GM23338 (cell line): Measurements from ENCODE around the gene ZNF236. TPM values are rescaled to one million over a fixed set of nuclear protein-coding genes. Genes with fewer than 3 reads are reported as not detected.

Source experiments
- ATAC-seq: fragments of 200-7000 bp; cut with Tn5 transposase; 3 replicates; pipeline ENCODE4 v1.9.1; 2020
- DNase-seq: peaks from one replicate; pipeline ENCODE4 v3.0.0-alpha.2; 2015; ENCODE audit warnings: low spot score
- H2AFZ ChIP-seq: fragments of 200-600 bp; sonication (generic); 2 replicates; pipeline ENCODE4 v1.8.0; 2016; ENCODE audit warnings: antibody characterized with exemption, mild to moderate bottlenecking, moderate library complexity
- H3F3A ChIP-seq: fragments of 200-600 bp; sonication (generic); replicated peaks from 2 replicates; pipeline ENCODE4 v1.8.0; 2017; ENCODE audit warnings: antibody characterized with exemption, mixed run types, low read depth
- H3K27ac ChIP-seq: fragments of 200-600 bp; sonication (generic); 2 replicates; pipeline ENCODE4 v1.6.1; 2016; ENCODE audit warnings: low read depth
- H3K27me3 ChIP-seq: fragments of 200-600 bp; sonication (generic); 2 replicates; pipeline ENCODE4 v1.8.0; 2016; ENCODE audit warnings: mild to moderate bottlenecking, mixed run types, moderate library complexity; ENCODE audit not compliant: insufficient read depth
- H3K36me3 ChIP-seq: fragments of 200-600 bp; sonication (generic); 2 replicates; pipeline ENCODE4 v1.8.0; 2016; ENCODE audit warnings: mild to moderate bottlenecking; ENCODE audit not compliant: insufficient read depth
- H3K4me1 ChIP-seq: fragments of 200-600 bp; sonication (generic); 2 replicates; pipeline ENCODE4 v1.8.0; 2016; ENCODE audit warnings: mild to moderate bottlenecking, moderate library complexity; ENCODE audit not compliant: insufficient read depth
- H3K4me2 ChIP-seq: fragments of 200-600 bp; sonication (generic); 2 replicates; pipeline ENCODE4 v1.7.1; 2017; ENCODE audit warnings: mixed run types
- H3K4me3 ChIP-seq: fragments of 200-600 bp; sonication (generic); 2 replicates; pipeline ENCODE4 v1.6.1; 2016; ENCODE audit warnings: mixed run types
- H3K79me2 ChIP-seq: fragments of 200-600 bp; sonication (generic); replicated peaks from 2 replicates; pipeline ENCODE4 v1.8.0; 2017; ENCODE audit warnings: mild to moderate bottlenecking; ENCODE audit not compliant: insufficient read depth
- H3K9me2 ChIP-seq: fragments of 200-600 bp; sonication (generic); 2 replicates; pipeline ENCODE4 v1.8.0; 2017; ENCODE audit not compliant: insufficient read depth
- H4K20me1 ChIP-seq: fragments of 200-600 bp; sonication (generic); replicated peaks from 2 replicates; pipeline ENCODE4 v1.8.0; 2017; ENCODE audit warnings: mild to moderate bottlenecking; ENCODE audit not compliant: insufficient read depth
- H3K27ac Mint-ChIP-seq: 2 replicates; pipeline ENCODE4 v1.8.0; 2020; ENCODE audit warnings: inconsistent platforms, mild to moderate bottlenecking, moderate library complexity, mixed read lengths
- H3K27me3 Mint-ChIP-seq: 3 replicates; pipeline ENCODE4 v1.8.0; 2022; ENCODE audit warnings: low read depth, mild to moderate bottlenecking, moderate library complexity, mixed read lengths, inconsistent platforms; ENCODE audit not compliant: insufficient read depth, poor library complexity
- H3K36me3 Mint-ChIP-seq: 3 replicates; pipeline ENCODE4 v1.8.0; 2021; ENCODE audit warnings: low read depth, mild to moderate bottlenecking, inconsistent platforms, moderate library complexity, mixed read lengths
- H3K4me1 Mint-ChIP-seq: 3 replicates; pipeline ENCODE4 v1.8.0; 2020; ENCODE audit warnings: mild to moderate bottlenecking, inconsistent platforms, mixed read lengths
- H3K4me3 Mint-ChIP-seq: 3 replicates; pipeline ENCODE4 v1.8.0; 2021; ENCODE audit warnings: moderate library complexity, mild to moderate bottlenecking, inconsistent platforms, mixed read lengths
- H3K9me3 Mint-ChIP-seq: 3 replicates; pipeline ENCODE4 v1.8.0; 2020; ENCODE audit warnings: moderate library complexity, mild to moderate bottlenecking, inconsistent platforms, mixed read lengths
- CREB1 ChIP-seq: fragments of 250-450 bp; sonication (Bioruptor Pico); IDR thresholded peaks from 2 replicates; pipeline ENCODE4 v1.5.0; 2020; ENCODE audit warnings: low read depth, mild to moderate bottlenecking, moderate library complexity
- EZH2 ChIP-seq: fragments of 200-600 bp; sonication (generic); IDR thresholded peaks from one replicate; pipeline ENCODE4 v1.8.0; 2017; ENCODE audit warnings: antibody characterized with exemption, mild to moderate bottlenecking, low read depth; ENCODE audit not compliant: unreplicated experiment
- EZH2phosphoT487 ChIP-seq: fragments of 200-600 bp; sonication (generic); IDR thresholded peaks from one replicate; pipeline ENCODE4 v1.8.1; 2018; ENCODE audit warnings: antibody characterized with exemption; ENCODE audit not compliant: unreplicated experiment
- JUNB ChIP-seq: IDR thresholded peaks from one replicate; pipeline ENCODE4 v1.6.1; 2016; ENCODE audit warnings: antibody characterized with exemption; ENCODE audit not compliant: unreplicated experiment
- POLR2AphosphoS5 ChIP-seq: IDR thresholded peaks from 2 replicates; pipeline ENCODE4 v1.6.1; 2016; ENCODE audit warnings: antibody characterized with exemption, low read depth
- STAT1 ChIP-seq: IDR thresholded peaks from one replicate; pipeline ENCODE4 v1.6.1; 2016; ENCODE audit warnings: antibody characterized with exemption; ENCODE audit not compliant: unreplicated experiment
- ZNF114 ChIP-seq: fragments of 250-450 bp; sonication (Bioruptor Pico); IDR thresholded peaks from 2 replicates; pipeline ENCODE4 v1.5.0; 2020; ENCODE audit warnings: mild to moderate bottlenecking, moderate library complexity
- ZNF331 ChIP-seq: fragments of 250-450 bp; sonication (Bioruptor Pico); IDR thresholded peaks from 2 replicates; pipeline ENCODE4 v1.5.0; 2020; ENCODE audit warnings: low read depth, mild to moderate bottlenecking, moderate library complexity
- polyA plus RNA-seq: library from polyadenylated mRNA; unstranded; fragments of >200 nt; fragmentation: Nextera tagmentation; extraction: Ambion mirVana; gene quantifications from 2 replicates; pipeline ENCODE4 v1.2.1, GENCODE V29; 2016
- total RNA-seq: library from RNA; depleted of rRNA; stranded (reverse); fragments of >200 nt; shearing (Covaris generic); gene quantifications from 2 replicates; pipeline ENCODE4 v1.2.3, GENCODE V29; 2014
- TF ChIP-seq, protein P1 (sequence below), 2 experiments: fragments of 200-600 bp in 1 of 2; sonication (generic) in 1 of 2; conservative IDR thresholded peaks; 2 replicates each; pipeline versions ENCODE4 v1.5.1 to v1.6.1; 2016 to 2017; ENCODE audit warnings: antibody characterized with exemption in 2 of 2, low read depth in 2 of 2, mild to moderate bottlenecking in 2 of 2, moderate library complexity in 1 of 2
- TF ChIP-seq, protein P2 (sequence below): IDR thresholded peaks from one replicate; pipeline ENCODE4 v1.6.1; 2018; ENCODE audit warnings: antibody characterized with exemption; ENCODE audit not compliant: unreplicated experiment
- TF ChIP-seq, protein P3 (sequence below): IDR thresholded peaks from 2 replicates; pipeline ENCODE4 v1.6.1; 2016; ENCODE audit warnings: antibody characterized with exemption
- TF ChIP-seq, protein P4 (sequence below): fragments of 250-450 bp; sonication (Bioruptor Pico); IDR thresholded peaks from 2 replicates; pipeline ENCODE4 v1.5.0; 2020; ENCODE audit warnings: mild to moderate bottlenecking, moderate library complexity

Gene ZNF236
- total and polyA plus RNA-seq, 2 experiments from 2014 or later = 8.9 to 16.3 TPM

DNA sequence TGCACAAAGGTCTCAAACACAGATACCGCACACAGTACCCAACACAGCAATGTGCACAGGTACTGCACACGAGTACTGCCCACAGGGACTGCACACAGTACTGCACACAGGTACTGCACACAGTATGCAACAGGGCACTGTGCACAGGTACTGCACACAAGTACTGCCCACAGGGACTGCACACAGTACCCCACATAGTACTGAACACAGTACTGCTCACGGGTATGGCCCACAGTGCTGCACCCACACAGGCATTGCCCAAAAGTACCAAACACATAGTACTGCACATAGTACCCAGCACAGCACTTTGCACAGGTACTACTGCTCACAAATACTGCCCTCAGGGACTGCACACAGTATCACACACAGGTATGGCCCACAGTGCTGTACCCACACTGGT is 73.1 kb downstream of the ZNF236 start:
- no peaks in the 10 kb centered on the region; the same call in 2 of the 3 replicates for H3K9me3 Mint-ChIP-seq
- H3F3A ChIP-seq = 0 out of 2 replicates have a peak, but pooled peaks cover 12% of the 10 kb centered on the region
- H3K9me2 ChIP-seq = peaks cover 3% of the 10 kb centered on the region; the same call in 1 of the 2 replicates
- no peaks in the 10 kb centered on the region for H3K79me2 ChIP-seq
- no peak overlapping the region for H3K4me3 Mint-ChIP-seq
- DNase-seq = no peak
- no peak for ATAC-seq
- no peaks in the 10 kb centered on the region for H3K4me1 ChIP-seq
- H3K36me3 ChIP-seq = peaks cover 18% of the 10 kb centered on the region; the same call in 1 of the 2 replicates
- no peak overlapping the region for H3K4me2 ChIP-seq
- no peak overlapping the region for H3K27ac Mint-ChIP-seq
- H3K4me1 Mint-ChIP-seq = no peaks in the 10 kb centered on the region
- H3K27me3 ChIP-seq = no peaks in the 10 kb centered on the region
- peaks cover 1% of the 10 kb centered on the region for H3K27me3 Mint-ChIP-seq
- peaks cover 59% of the 10 kb centered on the region for H3K36me3 Mint-ChIP-seq
- no peak overlapping the region for H3K27ac ChIP-seq
- H3K4me3 ChIP-seq = no peak overlapping the region
- H4K20me1 ChIP-seq = no peaks in the 10 kb centered on the region; the same call in 1 of the 2 replicates
- H2AFZ ChIP-seq = no peak overlapping the region
- no peak for TF ChIP-seq CREB1
- TF ChIP-seq EZH2 = no peak
- TF ChIP-seq, protein P1, sequence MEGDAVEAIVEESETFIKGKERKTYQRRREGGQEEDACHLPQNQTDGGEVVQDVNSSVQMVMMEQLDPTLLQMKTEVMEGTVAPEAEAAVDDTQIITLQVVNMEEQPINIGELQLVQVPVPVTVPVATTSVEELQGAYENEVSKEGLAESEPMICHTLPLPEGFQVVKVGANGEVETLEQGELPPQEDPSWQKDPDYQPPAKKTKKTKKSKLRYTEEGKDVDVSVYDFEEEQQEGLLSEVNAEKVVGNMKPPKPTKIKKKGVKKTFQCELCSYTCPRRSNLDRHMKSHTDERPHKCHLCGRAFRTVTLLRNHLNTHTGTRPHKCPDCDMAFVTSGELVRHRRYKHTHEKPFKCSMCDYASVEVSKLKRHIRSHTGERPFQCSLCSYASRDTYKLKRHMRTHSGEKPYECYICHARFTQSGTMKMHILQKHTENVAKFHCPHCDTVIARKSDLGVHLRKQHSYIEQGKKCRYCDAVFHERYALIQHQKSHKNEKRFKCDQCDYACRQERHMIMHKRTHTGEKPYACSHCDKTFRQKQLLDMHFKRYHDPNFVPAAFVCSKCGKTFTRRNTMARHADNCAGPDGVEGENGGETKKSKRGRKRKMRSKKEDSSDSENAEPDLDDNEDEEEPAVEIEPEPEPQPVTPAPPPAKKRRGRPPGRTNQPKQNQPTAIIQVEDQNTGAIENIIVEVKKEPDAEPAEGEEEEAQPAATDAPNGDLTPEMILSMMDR (conservative IDR thresholded peaks at IDR 0.05; ENCODE audit: low read depth in 2 of 2) = no peak
- TF ChIP-seq POLR2AphosphoS5 = no peak
- TF ChIP-seq, protein P2, sequence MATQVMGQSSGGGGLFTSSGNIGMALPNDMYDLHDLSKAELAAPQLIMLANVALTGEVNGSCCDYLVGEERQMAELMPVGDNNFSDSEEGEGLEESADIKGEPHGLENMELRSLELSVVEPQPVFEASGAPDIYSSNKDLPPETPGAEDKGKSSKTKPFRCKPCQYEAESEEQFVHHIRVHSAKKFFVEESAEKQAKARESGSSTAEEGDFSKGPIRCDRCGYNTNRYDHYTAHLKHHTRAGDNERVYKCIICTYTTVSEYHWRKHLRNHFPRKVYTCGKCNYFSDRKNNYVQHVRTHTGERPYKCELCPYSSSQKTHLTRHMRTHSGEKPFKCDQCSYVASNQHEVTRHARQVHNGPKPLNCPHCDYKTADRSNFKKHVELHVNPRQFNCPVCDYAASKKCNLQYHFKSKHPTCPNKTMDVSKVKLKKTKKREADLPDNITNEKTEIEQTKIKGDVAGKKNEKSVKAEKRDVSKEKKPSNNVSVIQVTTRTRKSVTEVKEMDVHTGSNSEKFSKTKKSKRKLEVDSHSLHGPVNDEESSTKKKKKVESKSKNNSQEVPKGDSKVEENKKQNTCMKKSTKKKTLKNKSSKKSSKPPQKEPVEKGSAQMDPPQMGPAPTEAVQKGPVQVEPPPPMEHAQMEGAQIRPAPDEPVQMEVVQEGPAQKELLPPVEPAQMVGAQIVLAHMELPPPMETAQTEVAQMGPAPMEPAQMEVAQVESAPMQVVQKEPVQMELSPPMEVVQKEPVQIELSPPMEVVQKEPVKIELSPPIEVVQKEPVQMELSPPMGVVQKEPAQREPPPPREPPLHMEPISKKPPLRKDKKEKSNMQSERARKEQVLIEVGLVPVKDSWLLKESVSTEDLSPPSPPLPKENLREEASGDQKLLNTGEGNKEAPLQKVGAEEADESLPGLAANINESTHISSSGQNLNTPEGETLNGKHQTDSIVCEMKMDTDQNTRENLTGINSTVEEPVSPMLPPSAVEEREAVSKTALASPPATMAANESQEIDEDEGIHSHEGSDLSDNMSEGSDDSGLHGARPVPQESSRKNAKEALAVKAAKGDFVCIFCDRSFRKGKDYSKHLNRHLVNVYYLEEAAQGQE = no peak
- TF ChIP-seq, protein P3, sequence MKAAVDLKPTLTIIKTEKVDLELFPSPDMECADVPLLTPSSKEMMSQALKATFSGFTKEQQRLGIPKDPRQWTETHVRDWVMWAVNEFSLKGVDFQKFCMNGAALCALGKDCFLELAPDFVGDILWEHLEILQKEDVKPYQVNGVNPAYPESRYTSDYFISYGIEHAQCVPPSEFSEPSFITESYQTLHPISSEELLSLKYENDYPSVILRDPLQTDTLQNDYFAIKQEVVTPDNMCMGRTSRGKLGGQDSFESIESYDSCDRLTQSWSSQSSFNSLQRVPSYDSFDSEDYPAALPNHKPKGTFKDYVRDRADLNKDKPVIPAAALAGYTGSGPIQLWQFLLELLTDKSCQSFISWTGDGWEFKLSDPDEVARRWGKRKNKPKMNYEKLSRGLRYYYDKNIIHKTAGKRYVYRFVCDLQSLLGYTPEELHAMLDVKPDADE = no peak
- TF ChIP-seq EZH2phosphoT487 = no peak
- no peak for TF ChIP-seq STAT1
- no peak for TF ChIP-seq ZNF331 (CRISPR knock-in tag)
- TF ChIP-seq, protein P4, sequence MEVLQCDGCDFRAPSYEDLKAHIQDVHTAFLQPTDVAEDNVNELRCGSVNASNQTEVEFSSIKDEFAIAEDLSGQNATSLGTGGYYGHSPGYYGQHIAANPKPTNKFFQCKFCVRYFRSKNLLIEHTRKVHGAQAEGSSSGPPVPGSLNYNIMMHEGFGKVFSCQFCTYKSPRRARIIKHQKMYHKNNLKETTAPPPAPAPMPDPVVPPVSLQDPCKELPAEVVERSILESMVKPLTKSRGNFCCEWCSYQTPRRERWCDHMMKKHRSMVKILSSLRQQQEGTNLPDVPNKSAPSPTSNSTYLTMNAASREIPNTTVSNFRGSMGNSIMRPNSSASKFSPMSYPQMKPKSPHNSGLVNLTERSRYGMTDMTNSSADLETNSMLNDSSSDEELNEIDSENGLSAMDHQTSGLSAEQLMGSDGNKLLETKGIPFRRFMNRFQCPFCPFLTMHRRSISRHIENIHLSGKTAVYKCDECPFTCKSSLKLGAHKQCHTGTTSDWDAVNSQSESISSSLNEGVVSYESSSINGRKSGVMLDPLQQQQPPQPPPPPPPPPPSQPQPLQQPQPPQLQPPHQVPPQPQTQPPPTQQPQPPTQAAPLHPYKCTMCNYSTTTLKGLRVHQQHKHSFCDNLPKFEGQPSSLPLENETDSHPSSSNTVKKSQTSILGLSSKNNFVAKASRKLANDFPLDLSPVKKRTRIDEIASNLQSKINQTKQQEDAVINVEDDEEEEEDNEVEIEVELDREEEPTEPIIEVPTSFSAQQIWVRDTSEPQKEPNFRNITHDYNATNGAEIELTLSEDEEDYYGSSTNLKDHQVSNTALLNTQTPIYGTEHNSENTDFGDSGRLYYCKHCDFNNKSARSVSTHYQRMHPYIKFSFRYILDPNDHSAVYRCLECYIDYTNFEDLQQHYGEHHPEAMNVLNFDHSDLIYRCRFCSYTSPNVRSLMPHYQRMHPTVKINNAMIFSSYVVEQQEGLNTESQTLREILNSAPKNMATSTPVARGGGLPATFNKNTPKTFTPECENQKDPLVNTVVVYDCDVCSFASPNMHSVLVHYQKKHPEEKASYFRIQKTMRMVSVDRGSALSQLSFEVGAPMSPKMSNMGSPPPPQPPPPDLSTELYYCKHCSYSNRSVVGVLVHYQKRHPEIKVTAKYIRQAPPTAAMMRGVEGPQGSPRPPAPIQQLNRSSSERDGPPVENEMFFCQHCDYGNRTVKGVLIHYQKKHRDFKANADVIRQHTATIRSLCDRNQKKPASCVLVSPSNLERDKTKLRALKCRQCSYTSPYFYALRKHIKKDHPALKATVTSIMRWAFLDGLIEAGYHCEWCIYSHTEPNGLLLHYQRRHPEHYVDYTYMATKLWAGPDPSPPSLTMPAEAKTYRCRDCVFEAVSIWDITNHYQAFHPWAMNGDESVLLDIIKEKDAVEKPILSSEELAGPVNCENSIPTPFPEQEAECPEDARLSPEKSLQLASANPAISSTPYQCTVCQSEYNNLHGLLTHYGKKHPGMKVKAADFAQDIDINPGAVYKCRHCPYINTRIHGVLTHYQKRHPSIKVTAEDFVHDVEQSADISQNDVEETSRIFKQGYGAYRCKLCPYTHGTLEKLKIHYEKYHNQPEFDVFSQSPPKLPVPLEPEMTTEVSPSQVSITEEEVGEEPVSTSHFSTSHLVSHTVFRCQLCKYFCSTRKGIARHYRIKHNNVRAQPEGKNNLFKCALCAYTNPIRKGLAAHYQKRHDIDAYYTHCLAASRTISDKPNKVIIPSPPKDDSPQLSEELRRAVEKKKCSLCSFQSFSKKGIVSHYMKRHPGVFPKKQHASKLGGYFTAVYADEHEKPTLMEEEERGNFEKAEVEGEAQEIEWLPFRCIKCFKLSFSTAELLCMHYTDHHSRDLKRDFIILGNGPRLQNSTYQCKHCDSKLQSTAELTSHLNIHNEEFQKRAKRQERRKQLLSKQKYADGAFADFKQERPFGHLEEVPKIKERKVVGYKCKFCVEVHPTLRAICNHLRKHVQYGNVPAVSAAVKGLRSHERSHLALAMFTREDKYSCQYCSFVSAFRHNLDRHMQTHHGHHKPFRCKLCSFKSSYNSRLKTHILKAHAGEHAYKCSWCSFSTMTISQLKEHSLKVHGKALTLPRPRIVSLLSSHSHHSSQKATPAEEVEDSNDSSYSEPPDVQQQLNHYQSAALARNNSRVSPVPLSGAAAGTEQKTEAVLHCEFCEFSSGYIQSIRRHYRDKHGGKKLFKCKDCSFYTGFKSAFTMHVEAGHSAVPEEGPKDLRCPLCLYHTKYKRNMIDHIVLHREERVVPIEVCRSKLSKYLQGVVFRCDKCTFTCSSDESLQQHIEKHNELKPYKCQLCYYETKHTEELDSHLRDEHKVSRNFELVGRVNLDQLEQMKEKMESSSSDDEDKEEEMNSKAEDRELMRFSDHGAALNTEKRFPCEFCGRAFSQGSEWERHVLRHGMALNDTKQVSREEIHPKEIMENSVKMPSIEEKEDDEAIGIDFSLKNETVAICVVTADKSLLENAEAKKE (CRISPR knock-in tag) = no peak
- TF ChIP-seq JUNB = no peak
- TF ChIP-seq ZNF114 (CRISPR knock-in tag) = no peak
